Subcutaneous adipose tissue (tissue), 4 donors: ENCODE measurements around the gene SCRN2. TPM values are rescaled to one million over a fixed set of nuclear protein-coding genes. Genes with fewer than 3 reads are reported as not detected.

Source experiments
- CTCF ChIP-seq: fragments of 450-650 bp; IDR thresholded peaks from one replicate; pipeline ENCODE4 v1.5.1; 2016; ENCODE audit warnings: low read depth, mild to moderate bottlenecking, control low read depth, antibody characterized with exemption, moderate library complexity
- total RNA-seq, 4 donors: library from RNA; depleted of rRNA; stranded (reverse); fragments of >200 nt; gene quantifications; one replicate each; pipeline ENCODE4 v1.1.0, GENCODE V29; 2016

Gene SCRN2
- total RNA-seq, 4 donors from 2014 or later = 32.8 to 194 (median 79.8) TPM

- TF ChIP-seq CTCF = no peak
These were observed 17.6 kb downstream of the SCRN2 start for GRCh38 chr17:47823519-47823918.

DNA sequence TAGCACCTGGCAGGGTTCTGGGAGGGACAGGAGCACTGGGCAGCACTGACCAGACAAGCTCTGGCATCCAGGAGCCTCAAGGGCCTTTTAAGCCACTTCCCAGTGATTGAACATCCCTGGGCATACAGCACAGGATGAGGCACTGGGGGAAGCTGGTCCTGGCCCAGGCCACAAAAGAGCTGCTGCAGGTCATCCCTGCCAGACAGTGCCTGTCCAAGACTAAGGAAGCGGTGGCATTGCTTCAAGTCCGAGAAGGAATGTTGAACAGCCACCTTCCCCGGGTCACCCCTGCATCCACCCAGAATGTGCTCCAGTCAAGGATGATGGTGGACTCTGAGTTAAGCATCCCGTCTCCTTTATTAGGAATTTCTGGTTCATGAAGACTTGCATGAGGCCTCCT, 18.3 kb downstream of the SCRN2 start:
- TF ChIP-seq CTCF = no peak

DNA sequence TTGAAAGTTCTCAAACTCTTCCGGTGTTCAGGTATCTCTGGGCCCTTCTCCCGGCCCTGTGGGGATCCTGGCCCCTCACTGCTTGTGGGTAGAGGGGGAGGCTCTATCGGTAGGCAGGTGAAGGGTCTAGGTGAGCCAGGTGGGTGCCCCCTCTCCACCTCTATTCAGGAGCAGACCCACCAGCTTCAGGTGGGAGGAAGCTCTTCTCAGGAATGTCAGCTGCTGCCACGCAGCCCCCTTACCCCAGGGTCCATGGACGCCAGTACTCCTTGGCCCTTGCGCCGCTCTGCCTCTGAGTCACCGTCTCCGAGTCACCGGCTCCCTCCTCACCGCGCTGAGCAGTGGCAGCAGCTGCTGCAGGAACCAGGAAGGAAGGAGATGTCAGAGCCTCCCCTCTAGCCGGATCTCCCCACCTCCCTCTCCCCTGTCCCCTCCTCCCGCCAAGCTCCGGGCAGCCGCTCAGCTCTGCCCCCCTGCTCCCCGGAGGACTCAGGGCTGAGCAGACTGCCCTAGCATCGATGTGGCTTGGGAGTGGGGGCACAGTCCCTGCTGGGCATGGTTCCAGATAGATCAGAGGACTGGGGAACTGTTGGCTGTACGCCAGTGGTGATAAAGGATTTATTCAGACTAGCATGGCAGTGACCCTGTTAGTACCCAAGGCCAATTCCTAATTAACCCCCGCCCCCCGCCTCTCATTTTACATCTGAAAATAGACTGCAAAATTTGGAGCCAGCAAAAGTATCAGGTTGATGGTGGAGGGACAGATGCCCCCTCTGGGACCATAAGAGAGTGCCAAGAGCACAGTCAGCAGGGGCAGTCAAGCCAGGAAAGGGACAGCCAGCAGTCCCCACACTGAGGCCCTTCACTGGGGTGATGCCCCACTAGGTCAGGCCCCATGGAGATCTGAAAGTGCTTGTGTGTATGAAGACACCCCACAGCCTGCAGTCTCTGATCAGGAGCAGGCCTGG, 19.4 kb downstream of the SCRN2 start, which contains the start of gene OSBPL7:
Gene OSBPL7, minus strand, starts transcription at position 371 of the 968 bp plus-strand sequence. CDS start 1,516 bp downstream, outside the sequence.
- no peak for TF ChIP-seq CTCF

- TF ChIP-seq CTCF = no peak
These were observed 20.0 kb downstream of the SCRN2 start for GRCh38 chr17:47821031-47821423.

- no peak for TF ChIP-seq CTCF
These were observed 20.9 kb downstream of the SCRN2 start for GRCh38 chr17:47820033-47820789.

DNA sequence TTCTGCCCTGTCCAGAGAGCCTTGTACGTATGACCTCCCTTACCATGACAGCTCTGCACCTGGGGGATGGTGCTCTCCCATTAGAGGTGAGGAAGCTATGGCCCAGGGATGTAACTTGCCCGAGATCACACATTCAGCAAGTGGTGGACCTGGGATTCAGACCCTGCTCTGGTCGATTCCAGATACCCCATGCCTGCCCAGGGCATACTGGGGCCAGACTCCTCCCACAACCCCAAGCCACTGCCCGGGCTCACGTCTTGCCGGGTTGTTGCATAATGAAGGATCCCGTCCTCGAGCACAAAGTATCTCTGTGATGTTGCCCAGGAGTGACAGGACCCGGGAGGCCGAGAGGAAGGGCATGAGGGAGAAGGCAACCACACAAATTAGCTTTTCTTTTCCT, 21.6 kb downstream of the SCRN2 start:
- TF ChIP-seq CTCF = no peak
